Activated CD4-positive, alpha-beta memory T cell treated with anti-CD3 and anti-CD28 coated beads for 36 hours (primary cell): ENCODE results near the gene KAT2A. TPM values are rescaled to one million over a fixed set of nuclear protein-coding genes. Genes with fewer than 3 reads are reported as not detected.
"Not testable (repeated sequence)": the region's sequence is repeated elsewhere in the genome, so short reads cannot be mapped to it uniquely, and the experiment has no call there.

ENCODE experiments used
- CTCF ChIA-PET: fragments of 350-600 bp; sonication (Branson Sonifier 250); formaldehyde crosslinking; loops from one replicate; lab custom pipeline; 2021; ENCODE audit warnings: antibody characterized with exemption, inconsistent platforms; lab: Charles Lee
- POLR2A ChIA-PET: fragments of 350-600 bp; sonication (Branson Sonifier 250); formaldehyde crosslinking; loops from one replicate; lab custom pipeline; 2021; ENCODE audit warnings: antibody characterized with exemption; lab: Charles Lee
- DNase-seq: peaks from one replicate; pipeline ENCODE4 v3.0.0-alpha.2; 2020
- H3K27ac Mint-ChIP-seq: one replicate; pipeline ENCODE4 v1.8.0; 2021; ENCODE audit warnings: mixed read lengths
- H3K27me3 Mint-ChIP-seq: one replicate; pipeline ENCODE4 v1.8.0; 2021; ENCODE audit warnings: mixed read lengths
- H3K36me3 Mint-ChIP-seq: one replicate; pipeline ENCODE4 v1.8.0; 2021; ENCODE audit warnings: mixed read lengths
- H3K4me1 Mint-ChIP-seq: one replicate; pipeline ENCODE4 v1.8.0; 2021; ENCODE audit warnings: low read depth, mixed read lengths
- H3K4me3 Mint-ChIP-seq: one replicate; pipeline ENCODE4 v1.8.0; 2021; ENCODE audit warnings: mild to moderate bottlenecking, mixed read lengths
- H3K9me3 Mint-ChIP-seq: one replicate; pipeline ENCODE4 v1.8.0; 2021; ENCODE audit warnings: mixed read lengths
- intact Hi-C: fragments of 100-400 bp; cut with micrococcal nuclease; formaldehyde crosslinking; loops from one replicate; pipeline ENCODE4 v1.15.1; 2023
- total RNA-seq, 2 experiments: library from RNA; stranded (reverse); gene quantifications; one replicate each; pipeline ENCODE4 v1.2.3, GENCODE V29; 2021

The KAT2A gene
- total RNA-seq, 2 experiments from 2014 or later, result 38.6 to 41.0 TPM

DNA sequence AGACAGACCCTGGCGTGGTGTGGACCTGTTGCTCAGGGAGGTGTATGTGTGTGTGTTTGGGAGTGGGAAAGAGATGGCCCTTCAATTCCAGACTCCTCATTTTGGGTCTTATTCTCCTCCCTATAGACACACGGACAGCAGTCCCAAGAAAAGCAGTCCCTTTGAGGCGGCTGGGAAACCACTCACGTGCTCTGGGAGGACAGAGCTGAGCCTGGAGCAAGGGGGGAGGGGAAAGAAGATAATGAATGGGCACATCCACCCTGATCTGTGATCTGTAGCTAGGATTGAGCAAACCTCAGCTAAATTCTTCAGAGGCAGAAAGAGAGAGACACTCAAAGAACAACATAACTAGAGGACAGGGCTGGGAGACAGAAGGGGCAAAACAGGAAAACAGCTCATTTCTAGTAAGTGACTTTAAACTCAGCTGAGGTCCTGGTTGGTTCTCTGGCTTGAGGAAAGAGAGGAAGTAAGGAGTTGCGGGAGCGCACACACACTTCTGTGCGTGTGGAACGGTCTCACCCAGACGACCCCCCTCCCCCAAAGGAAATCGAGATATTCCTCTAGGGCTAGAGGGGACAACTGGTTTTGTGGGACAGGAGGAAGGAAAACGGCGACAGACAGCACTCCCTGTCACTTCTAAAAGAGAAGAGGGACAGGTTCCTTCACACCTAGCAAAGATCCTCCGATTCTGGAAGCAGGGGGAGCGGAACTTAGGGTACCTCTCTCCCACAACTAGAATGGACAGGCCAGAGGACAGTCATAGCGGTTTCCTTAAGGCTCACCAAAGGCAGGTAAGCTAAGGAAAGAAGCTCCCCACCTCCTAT, 33.0 kb upstream of the KAT2A start:
- intact Hi-C loops, result loop anchor here (2.0 kb wide), 3 partner anchors 21 to 187 kb away; partner anchors contain the start of genes CNP and KCNH4
- peak overlapping the region; percentile 80 for H3K27ac Mint-ChIP-seq
- peaks cover 34% of the 10 kb centered on the region for H3K4me1 Mint-ChIP-seq
- peak; percentile 20 for DNase-seq
- ChIA-PET CTCF (interaction anchor here (1.0 to 2.8 kb wide), 2 partner anchors 18 to 28 kb away, joined by 3 to 7 read pairs; partner anchors contain the start of gene KCNH4), POLR2A (interaction anchor here (0.6 to 1.3 kb wide), 4 partner anchors 18 to 120 kb away, joined by 3 to 6 read pairs (median 3); no protein-coding TSS in a partner anchor)
- peaks cover 3% of the 10 kb centered on the region for H3K36me3 Mint-ChIP-seq
- H3K9me3 Mint-ChIP-seq, result no peaks in the 10 kb centered on the region
- no peaks in the 10 kb centered on the region for H3K27me3 Mint-ChIP-seq
- H3K4me3 Mint-ChIP-seq, result peak overlapping the region; percentile 86

DNA sequence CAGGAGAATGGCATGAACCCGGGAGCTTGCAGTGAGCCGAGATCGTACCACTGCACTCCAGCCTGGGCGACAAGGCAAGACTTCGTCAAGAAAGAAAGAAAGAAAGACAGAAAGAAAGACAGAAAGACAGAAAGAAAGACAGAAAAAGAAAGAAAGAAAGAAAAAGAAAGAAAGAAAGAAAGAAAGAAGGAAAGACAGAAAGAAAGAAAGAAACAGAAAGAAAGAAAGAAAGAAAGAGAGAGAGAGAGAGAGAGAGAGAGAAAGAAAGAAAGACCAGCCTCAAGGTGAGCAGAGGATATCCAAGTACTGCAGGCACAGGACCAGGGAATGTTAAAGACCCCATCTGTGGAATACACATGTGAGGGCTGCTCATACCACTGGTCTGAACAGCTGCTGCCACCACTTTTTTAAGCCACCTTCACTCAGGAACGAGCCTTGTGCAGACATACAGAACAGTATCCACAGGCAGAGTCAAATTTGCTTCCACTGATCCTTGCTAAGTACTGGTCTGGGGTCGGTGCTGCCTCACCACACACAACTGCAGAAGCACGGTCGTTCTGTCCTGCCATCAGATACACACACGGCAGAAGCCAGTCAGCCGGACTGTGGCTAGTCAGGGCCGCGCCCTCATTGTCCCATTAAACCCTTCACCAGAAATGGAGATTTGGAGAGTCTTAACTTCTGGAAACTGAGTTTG, 25.9 kb upstream of the KAT2A start:
- Mint-ChIP-seq H3K4me1 (peaks cover 31% of the 10 kb centered on the region), H3K9me3 (no peaks in the 10 kb centered on the region), H3K27me3 (no peaks in the 10 kb centered on the region), H3K27ac (peak overlapping the region; percentile 18), H3K36me3 (peaks cover 10% of the 10 kb centered on the region), H3K4me3 (no peak overlapping the region)
- ChIA-PET CTCF (interaction anchor here (0.7 kb wide), 1 partner anchor 16 kb away, joined by 4 read pairs; no protein-coding TSS in a partner anchor), POLR2A (no interaction called here)
- intact Hi-C loops, result no loop called here
- no peak for DNase-seq

DNA sequence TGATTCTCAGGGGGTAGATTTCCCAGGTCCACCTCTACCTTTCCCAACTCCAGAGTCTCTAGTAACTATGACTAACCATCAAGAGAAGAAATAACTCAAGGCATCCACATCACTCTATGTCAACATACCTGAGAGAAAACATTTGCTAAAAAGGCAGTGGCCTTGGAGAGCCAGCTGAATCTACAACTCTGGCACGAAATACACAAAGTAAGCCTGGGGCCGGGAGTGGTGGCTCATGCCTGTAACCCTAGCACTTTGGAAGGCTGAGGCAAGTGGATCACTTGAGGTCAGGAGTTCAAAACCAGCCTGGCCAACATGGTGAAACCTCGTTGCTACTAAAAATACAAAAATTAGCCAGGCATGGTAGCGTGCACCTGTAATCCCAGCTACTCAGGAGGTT, 22.0 kb upstream of the KAT2A start:
- Mint-ChIP-seq H3K36me3 (peaks cover 19% of the 10 kb centered on the region), H3K4me1 (peaks cover 33% of the 10 kb centered on the region)
- H3K4me3 Mint-ChIP-seq, intact Hi-C loops, H3K27me3 Mint-ChIP-seq, DNase-seq, POLR2A ChIA-PET, H3K27ac Mint-ChIP-seq, H3K9me3 Mint-ChIP-seq: not testable (repeated sequence)
- CTCF ChIA-PET, result interaction anchor here (1.7 kb wide), 1 partner anchor 39 kb away, joined by 3 read pairs; no protein-coding TSS in a partner anchor

DNA sequence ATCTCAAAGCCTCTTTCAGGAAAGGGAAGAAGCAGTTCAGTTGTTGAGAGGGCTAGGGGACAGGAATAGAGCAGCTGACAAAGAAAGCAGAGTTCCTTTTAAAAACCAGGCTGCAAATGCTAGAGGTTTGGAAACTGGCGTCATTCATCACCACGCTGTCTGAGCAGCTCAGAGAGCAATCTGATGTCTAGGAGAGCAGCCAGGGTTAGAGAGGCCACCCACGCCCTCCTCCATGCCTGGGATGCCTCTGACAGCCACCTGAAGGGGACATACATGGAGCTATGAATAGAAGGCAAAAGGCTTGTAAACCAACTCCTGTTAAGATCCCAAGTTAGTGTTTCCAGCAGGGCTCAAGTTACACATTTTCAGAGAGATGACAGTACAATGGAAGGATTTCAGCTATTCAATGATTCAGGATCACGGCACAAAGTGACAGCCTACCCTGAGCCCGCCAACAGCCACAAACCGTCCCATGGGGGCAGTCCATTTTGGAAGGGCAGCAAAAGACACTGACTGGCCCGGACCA, 21.3 kb upstream of the KAT2A start:
- no peaks in the 10 kb centered on the region for H3K9me3 Mint-ChIP-seq
- POLR2A ChIA-PET, result no interaction called here
- no peak for DNase-seq
- H3K27me3 Mint-ChIP-seq, result no peaks in the 10 kb centered on the region
- intact Hi-C loops, result no loop called here
- peaks cover 18% of the 10 kb centered on the region for H3K36me3 Mint-ChIP-seq
- H3K4me3 Mint-ChIP-seq, result no peak overlapping the region
- H3K4me1 Mint-ChIP-seq, result peaks cover 31% of the 10 kb centered on the region
- CTCF ChIA-PET, result no interaction called here
- no peak overlapping the region for H3K27ac Mint-ChIP-seq

DNA sequence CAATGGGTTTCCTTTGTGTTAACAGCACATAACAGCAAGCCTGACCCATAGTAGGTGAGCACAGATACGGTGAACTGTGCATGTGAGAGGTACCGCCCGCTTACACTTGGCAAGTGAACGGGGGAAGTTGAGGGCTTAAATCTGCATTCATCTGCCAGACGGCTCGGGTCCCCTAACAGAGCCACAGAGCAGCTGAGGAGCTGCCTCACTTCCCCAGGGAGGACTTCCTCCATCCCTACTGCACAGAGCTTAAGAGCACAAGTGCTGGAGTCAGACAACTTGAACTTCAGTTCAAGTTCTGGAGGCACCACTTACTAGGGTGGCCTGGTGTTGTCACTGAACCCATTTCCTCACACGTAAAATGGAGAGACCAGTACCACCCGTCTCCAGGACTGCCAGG, 20.2 kb upstream of the KAT2A start:
- POLR2A ChIA-PET, result interaction anchor here (0.6 kb wide), 1 partner anchor 17 kb away, joined by 3 read pairs; no protein-coding TSS in a partner anchor
- no peak for DNase-seq
- H3K27ac Mint-ChIP-seq, result no peak overlapping the region
- H3K4me3 Mint-ChIP-seq, result no peak overlapping the region
- no peaks in the 10 kb centered on the region for H3K27me3 Mint-ChIP-seq
- H3K36me3 Mint-ChIP-seq, result peaks cover 22% of the 10 kb centered on the region
- no peaks in the 10 kb centered on the region for H3K9me3 Mint-ChIP-seq
- peaks cover 33% of the 10 kb centered on the region for H3K4me1 Mint-ChIP-seq
- intact Hi-C loops, result no loop called here
- CTCF ChIA-PET, result interaction anchor here (0.9 kb wide), 1 partner anchor 35 kb away, joined by 3 read pairs; no protein-coding TSS in a partner anchor

DNA sequence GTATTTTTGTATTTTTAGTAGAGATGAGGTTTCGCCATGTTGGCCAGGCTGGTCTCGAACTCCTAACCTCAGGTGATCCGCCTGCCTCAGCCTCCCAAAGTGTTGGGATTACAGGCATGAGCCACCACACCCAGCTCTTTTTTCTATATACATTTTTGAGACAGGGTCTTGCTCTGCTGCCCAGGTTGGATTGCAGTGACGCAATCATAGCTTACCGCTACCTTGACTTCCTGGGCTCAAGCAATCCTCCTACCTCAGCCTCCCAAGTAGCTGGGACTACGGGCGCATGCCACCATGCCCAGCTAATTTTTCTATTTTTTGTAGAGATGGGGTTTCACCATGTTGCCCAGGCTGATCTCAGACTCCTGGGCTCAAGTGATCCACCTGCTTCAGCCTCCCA, 19.5 kb upstream of the KAT2A start:
- H3K27ac Mint-ChIP-seq, H3K27me3 Mint-ChIP-seq, DNase-seq, intact Hi-C loops, H3K9me3 Mint-ChIP-seq, H3K4me3 Mint-ChIP-seq: not testable (repeated sequence)
- H3K36me3 Mint-ChIP-seq, result peaks cover 25% of the 10 kb centered on the region
- peaks cover 40% of the 10 kb centered on the region for H3K4me1 Mint-ChIP-seq
- CTCF ChIA-PET, result interaction anchor here (0.9 to 1.1 kb wide), 2 partner anchors 35 to 41 kb away, joined by 3 read pairs; no protein-coding TSS in a partner anchor
- POLR2A ChIA-PET, result interaction anchor here (0.6 kb wide), 1 partner anchor 16 kb away, joined by 3 read pairs; no protein-coding TSS in a partner anchor

DNA sequence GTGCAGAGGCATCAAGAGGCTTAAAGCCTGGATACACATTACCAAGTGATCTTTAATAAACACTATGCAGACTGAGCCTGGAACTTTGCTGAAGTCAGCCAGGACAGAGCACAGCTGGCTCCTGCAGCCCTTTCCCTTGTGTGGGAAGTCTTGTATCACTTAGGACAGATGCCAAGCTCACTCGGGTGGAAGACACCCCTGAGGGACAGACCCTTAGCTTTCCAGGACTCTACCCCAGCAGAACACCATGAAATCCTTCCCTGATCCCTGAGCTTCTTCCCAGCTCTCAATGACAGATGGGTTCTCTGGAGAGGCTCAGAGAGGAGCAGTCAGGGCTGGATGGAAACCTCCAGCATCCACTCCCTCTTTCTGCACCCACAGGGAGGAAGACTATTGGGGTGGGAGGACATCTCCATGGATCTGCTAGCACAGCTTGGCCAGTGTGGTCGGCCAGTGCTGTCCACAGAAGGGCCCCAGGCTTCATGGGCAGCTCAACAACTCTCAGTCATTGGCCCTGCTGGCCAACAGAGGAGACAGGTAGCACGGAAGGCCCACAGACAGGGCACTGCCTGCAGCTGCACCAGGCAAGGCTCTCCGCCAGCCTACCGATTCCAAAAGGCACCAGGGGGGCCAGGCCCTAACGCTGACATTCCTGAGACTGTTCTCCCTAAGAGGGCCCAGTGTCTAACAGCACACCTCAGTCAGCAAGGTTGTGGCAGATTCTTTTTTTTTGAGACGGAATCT, 17.8 kb upstream of the KAT2A start:
- no peak overlapping the region for H3K27ac Mint-ChIP-seq
- POLR2A ChIA-PET, result interaction anchor here (1.1 kb wide), 1 partner anchor 17 kb away, joined by 3 read pairs; no protein-coding TSS in a partner anchor

DNA sequence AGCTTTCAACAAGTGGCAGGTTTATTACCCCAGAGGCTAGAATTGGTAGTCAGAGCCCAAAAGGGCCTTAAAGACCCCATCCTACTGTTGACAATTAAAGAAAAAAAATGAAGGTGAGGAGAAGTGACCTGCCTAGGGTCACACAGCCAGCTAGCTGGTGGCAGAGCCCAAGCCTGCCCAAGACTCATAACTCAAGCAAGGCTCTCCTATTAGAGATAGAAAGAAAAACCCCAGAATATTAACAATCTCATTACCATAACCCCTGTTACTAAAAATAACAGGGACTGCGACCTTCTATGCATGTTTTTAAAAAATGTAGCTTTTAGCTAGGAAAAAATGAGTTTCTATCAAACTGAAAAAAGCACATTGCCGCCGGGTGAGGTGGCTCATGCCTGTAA, 15.5 kb upstream of the KAT2A start:
- Mint-ChIP-seq H3K27me3 (no peaks in the 10 kb centered on the region), H3K27ac (peak overlapping the region; percentile 69), H3K4me1 (peaks cover 64% of the 10 kb centered on the region), H3K9me3 (no peaks in the 10 kb centered on the region), H3K36me3 (peaks cover 18% of the 10 kb centered on the region), H3K4me3 (no peak overlapping the region)
- intact Hi-C loops, result no loop called here
- CTCF ChIA-PET, result interaction anchor here (1.5 to 2.3 kb wide), 2 partner anchors 19 to 45 kb away, joined by 4 to 10 read pairs; no protein-coding TSS in a partner anchor
- POLR2A ChIA-PET, result interaction anchor here (1.2 kb wide), 2 partner anchors 16 to 17 kb away, joined by 3 read pairs; no protein-coding TSS in a partner anchor
- DNase-seq, result no peak

More for the DNA sequence above, 17.8 kb upstream of the KAT2A start:
- DNase-seq, result no peak
- no peak overlapping the region for H3K4me3 Mint-ChIP-seq
- intact Hi-C loops, result no loop called here
- CTCF ChIA-PET, result interaction anchor here (1.2 kb wide), 1 partner anchor 113 kb away, joined by 3 read pairs; no protein-coding TSS in a partner anchor
- H3K27me3 Mint-ChIP-seq, result no peaks in the 10 kb centered on the region
- peaks cover 52% of the 10 kb centered on the region for H3K4me1 Mint-ChIP-seq
- H3K9me3 Mint-ChIP-seq, result no peaks in the 10 kb centered on the region
- peaks cover 27% of the 10 kb centered on the region for H3K36me3 Mint-ChIP-seq

DNA sequence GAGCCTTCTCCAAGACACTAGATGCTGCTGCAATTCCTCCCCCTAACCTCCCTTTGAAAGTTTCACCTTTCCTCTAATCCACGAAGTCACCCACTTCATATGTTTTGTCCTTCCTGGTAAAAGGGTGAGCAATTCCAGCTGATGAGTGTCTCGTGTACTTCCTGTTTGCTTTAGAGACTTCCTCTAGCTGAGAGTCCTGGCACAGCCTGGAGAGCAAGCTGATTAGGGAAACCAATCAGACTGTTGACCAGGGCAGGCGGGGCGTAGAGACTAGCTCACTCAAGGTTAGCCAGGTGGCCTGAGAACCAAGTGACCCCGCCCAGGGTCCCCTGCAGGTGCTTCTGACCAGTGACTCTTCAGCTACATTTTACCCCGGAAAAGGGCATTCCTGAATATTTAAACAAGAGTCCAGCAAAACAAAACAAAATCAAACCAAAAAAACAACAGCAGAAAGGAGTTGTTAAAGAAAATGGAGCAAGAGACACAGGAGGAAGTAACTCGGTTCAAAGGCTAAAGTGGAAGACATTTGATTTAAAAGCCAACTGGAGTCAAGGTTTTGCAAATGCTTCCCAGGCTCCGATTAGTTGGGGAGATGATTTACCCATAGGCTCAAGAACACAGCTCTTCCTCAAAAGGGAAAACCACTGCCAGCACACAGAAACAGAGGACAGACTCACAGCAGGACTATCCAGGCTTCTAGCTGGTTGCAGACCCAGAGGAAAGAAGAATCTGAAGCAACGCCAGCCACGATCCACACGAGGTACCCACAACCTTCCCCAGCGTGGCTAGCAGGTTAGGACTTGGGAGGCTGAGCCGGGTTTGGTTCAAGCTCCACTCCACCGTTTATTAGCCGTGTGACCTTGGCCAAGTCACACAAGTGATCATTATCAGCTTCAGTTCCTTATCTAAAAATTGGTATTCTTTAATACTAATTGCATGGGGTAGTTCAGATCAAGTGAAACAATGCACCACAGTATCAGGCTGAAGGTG, 14.8 kb upstream of the KAT2A start:
- H3K27me3 Mint-ChIP-seq, result no peaks in the 10 kb centered on the region
- no peak overlapping the region for H3K4me3 Mint-ChIP-seq
- H3K36me3 Mint-ChIP-seq, result peaks cover 14% of the 10 kb centered on the region
- intact Hi-C loops, result no loop called here
- POLR2A ChIA-PET, result interaction anchor here (0.6 to 1.2 kb wide), 5 partner anchors 14 to 170 kb away, joined by 3 to 7 read pairs (median 3); partner anchors contain the start of gene DHX58
- H3K4me1 Mint-ChIP-seq, result peaks cover 67% of the 10 kb centered on the region
- CTCF ChIA-PET, result interaction anchor here (1.0 to 2.3 kb wide), 4 partner anchors 18 to 68 kb away, joined by 3 to 10 read pairs (median 4); no protein-coding TSS in a partner anchor
- peak overlapping the region; percentile 69 for H3K27ac Mint-ChIP-seq
- DNase-seq, result no peak
- H3K9me3 Mint-ChIP-seq, result no peaks in the 10 kb centered on the region

DNA sequence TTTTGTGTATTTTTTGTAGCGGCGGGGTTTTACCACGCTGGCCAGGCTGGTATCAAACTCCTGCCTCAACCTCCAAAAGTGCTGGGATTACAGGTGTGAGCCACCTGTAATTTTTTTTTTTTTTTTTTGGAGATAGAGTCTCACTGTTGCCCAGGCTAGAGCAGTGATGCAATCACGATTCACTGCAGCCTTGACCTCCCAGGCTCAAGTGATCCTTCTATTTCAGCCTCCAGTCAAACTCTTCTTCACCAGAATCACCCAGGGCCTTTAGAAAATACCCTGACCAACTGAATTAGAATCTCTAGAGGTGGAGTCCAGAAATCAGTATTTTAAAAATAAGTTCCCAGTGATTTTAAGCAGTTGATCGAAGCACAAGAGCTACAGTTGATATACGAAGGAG, 14.0 kb upstream of the KAT2A start:
- Mint-ChIP-seq H3K36me3 (peaks cover 13% of the 10 kb centered on the region), H3K9me3 (no peaks in the 10 kb centered on the region), H3K27ac (peak overlapping the region; percentile 69), H3K4me1 (peaks cover 71% of the 10 kb centered on the region), H3K27me3 (no peaks in the 10 kb centered on the region), H3K4me3 (no peak overlapping the region)
- DNase-seq, result no peak
- POLR2A ChIA-PET, result interaction anchor here (0.7 to 1.2 kb wide), 2 partner anchors 22 to 443 kb away, joined by 4 to 7 read pairs; partner anchors contain the start of genes DHX58 and PSMC3IP
- CTCF ChIA-PET, result interaction anchor here (1.2 to 2.3 kb wide), 2 partner anchors 17 to 19 kb away, joined by 3 to 10 read pairs; no protein-coding TSS in a partner anchor
- intact Hi-C loops, result no loop called here
